Measurements from ENCODE around the gene KRTAP10-4.
"Not testable (repeated sequence)": the region's sequence is repeated elsewhere in the genome, so short reads cannot be mapped to it uniquely, and the experiment has no call there.

KRTAP10-4 gene

GRCh38 chr21:44573630-44574456, at the start of gene KRTAP10-4:
KRTAP10-4 (plus strand) TSS chr21:44573729; CDS start chr21:44573759, 30 bp downstream.
- DNase-seq (ENCODE audit: low read depth in 2 of 2): not testable (repeated sequence)

GRCh38 chr21:44524414-44525371, 48.8 kb upstream of the KRTAP10-4 start:
- DNase-seq (ENCODE audit: low read depth in 2 of 2): no peak

- DNase-seq (ENCODE audit: low read depth in 2 of 2): no peak
Observed at GRCh38 chr21:44525391-44526095, 48.0 kb upstream of the KRTAP10-4 start.

- no peak for DNase-seq (ENCODE audit: low read depth in 2 of 2)
Observed at GRCh38 chr21:44526096-44526997, 47.2 kb upstream of the KRTAP10-4 start.

GRCh38 chr21:44527156-44527982, 46.2 kb upstream of the KRTAP10-4 start:
- no peak for DNase-seq (ENCODE audit: low read depth in 2 of 2)

GRCh38 chr21:44527983-44528633, 45.4 kb upstream of the KRTAP10-4 start:
- no peak for DNase-seq (ENCODE audit: low read depth in 2 of 2)

- DNase-seq (ENCODE audit: low read depth in 2 of 2): no peak
Observed at GRCh38 chr21:44528634-44528995, 44.9 kb upstream of the KRTAP10-4 start.

- no peak for DNase-seq (ENCODE audit: low read depth in 2 of 2)
Observed at GRCh38 chr21:44529011-44529421, 44.5 kb upstream of the KRTAP10-4 start.

- no peak for DNase-seq (ENCODE audit: low read depth in 2 of 2)
Observed at GRCh38 chr21:44529503-44530125, 43.9 kb upstream of the KRTAP10-4 start.

- no peak for DNase-seq (ENCODE audit: low read depth in 2 of 2)
Observed at GRCh38 chr21:44530221-44530902, 43.2 kb upstream of the KRTAP10-4 start.

GRCh38 chr21:44530903-44531605, 42.5 kb upstream of the KRTAP10-4 start:
- DNase-seq (ENCODE audit: low read depth in 2 of 2): no peak

GRCh38 chr21:44531606-44532564, 41.6 kb upstream of the KRTAP10-4 start:
- no peak for DNase-seq (ENCODE audit: low read depth in 2 of 2)

- DNase-seq (ENCODE audit: low read depth in 2 of 2): no peak
Observed at GRCh38 chr21:44532712-44533111, 40.8 kb upstream of the KRTAP10-4 start.

GRCh38 chr21:44533121-44533890, 40.2 kb upstream of the KRTAP10-4 start:
- no peak for DNase-seq (ENCODE audit: low read depth in 2 of 2)

- DNase-seq (ENCODE audit: low read depth in 2 of 2): no peak
Observed at GRCh38 chr21:44533891-44534627, 39.5 kb upstream of the KRTAP10-4 start.

All from stimulated activated CD8-positive, alpha-beta memory T cell treated with anti-CD3 and anti-CD28 coated beads, Interleukin-15, amount 100 ng/mL, for 48 hours (primary cell).